HG02610 (cell line): ENCODE measurements around the gene MYLK.

ENCODE experiments used
- ATAC-seq: cut with Tn5 transposase; IDR thresholded peaks from one replicate; pipeline ENCODE4 v1.9.1; 2021; ENCODE audit warnings: mild to moderate bottlenecking, moderate library complexity; ENCODE audit not compliant: unreplicated experiment

Gene MYLK

GRCh38 chr3:123831420-123831819, 52.7 kb downstream of the MYLK start:
- ATAC-seq = no peak

- no peak for ATAC-seq
Observed at GRCh38 chr3:123821920-123822319, 62.2 kb downstream of the MYLK start.

GRCh38 chr3:123819949-123820348, 64.2 kb downstream of the MYLK start:
- no peak for ATAC-seq

- no peak for ATAC-seq
Observed at GRCh38 chr3:123818921-123819429, 65.2 kb downstream of the MYLK start.

DNA sequence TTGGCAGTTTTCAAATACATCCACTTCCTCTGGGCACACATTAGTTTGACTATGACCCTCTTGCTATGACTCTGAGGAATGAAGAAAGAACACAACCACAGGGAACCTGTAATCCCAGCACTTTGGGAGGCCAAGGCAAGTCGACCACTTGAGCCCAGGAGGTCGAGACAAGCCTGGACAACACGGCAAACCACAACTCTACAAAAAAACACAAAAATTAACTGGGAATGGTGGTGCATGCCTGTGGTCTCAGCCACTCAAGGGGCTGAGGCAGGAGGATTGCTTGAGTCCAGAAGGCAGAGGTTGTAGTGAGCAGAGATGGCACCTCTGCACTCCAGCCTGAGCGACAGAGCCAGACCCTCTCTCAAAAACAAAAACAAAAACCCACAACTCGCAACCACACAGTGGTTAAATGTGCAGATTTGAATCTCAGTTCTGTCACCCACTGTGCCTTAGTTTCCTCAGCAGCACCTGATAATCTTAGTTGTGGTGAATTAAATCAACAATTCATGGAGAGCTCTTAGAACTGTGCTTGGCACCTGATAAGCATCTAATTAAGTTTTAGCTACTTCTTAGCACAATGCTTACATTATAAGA, 65.7 kb downstream of the MYLK start:
- ATAC-seq = no peak

DNA sequence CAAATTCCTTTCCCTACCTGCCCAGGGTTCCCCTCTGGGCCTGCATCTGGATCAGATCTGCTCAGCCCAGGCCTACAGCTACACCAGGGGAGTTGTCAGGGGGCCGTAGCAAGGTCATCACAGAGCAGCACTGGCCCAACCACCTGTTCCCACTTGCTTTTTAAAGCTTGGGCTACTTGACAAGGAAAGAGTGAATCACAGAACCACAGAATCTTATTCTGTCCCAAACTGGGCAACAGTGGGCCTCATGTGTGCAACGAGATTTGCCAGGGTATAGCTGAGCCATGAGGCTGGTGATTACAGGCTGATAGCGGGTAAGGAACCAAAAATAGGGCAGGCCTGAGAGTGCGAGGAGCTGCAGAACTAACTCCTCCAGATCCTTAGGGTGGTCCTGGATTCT, 66.7 kb downstream of the MYLK start:
- ATAC-seq = no peak

DNA sequence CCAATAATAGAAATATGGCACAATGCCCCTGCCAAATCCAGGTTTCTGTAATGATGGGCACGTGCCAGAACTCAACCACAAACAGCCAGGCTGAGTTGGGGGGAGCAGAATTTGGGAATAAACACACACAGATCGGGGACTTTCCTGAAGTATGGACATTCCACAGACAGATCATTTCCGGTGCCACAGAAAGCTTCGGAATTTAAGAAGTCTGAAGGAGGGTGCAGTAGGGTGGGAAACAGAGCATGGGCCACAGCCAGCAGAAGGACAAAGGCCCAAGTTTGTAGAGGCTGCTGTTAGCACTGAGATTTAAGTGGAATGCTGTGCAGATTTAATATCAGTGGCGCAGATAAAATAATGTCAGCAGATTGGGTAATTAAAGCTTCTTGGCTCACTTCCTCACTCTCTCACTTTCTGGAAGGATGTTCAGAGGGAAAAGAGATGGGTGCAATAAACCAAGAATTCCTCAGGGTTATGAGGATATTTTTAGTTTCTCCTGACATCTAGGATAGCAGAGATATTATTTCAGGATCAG, 67.4 kb downstream of the MYLK start:
- ATAC-seq = no peak

DNA sequence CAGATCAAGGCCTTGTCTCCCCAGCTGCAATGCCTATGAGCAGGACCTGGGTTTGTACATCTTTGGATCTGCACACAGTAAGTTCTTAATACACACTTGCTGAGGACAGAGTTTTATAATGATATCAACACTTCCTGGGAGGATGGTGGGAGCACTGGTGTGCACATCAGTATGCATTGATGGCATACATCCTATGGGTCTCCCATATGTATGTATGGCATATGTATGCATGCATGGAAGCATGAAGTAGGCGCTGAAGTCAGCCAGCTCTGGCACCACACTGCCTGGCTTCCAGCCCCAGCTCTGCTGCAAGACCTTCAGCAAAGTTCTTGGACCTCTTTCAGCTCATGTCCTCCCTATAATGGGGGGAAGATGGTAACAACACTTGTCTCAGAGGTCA, 68.2 kb downstream of the MYLK start:
- no peak for ATAC-seq

GRCh38 chr3:123813876-123814275, 70.3 kb downstream of the MYLK start:
- no peak for ATAC-seq

DNA sequence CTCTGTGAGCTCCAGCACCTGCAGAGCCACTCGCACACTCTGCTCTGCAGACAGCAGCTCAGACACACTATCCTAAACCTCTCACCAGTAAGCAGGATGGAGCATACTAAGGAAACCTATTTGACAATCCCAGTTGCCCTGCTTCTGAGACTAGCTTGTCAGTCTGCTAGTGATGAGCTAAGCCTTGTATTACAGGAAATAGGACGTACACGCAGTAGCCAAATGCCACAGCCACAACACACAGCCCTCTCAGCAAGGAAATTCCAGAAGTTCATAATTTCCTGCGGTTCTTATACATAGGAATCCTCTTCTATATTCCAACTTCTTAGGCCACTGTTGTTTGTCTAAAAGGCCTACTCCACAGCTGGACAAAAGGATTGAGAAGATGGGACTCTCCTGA, 74.5 kb downstream of the MYLK start:
- ATAC-seq = no peak

GRCh38 chr3:123808812-123809211, 75.3 kb downstream of the MYLK start:
- no peak for ATAC-seq

- ATAC-seq = no peak
Observed at GRCh38 chr3:123807820-123808219, 76.3 kb downstream of the MYLK start.

GRCh38 chr3:123805504-123805903, 78.6 kb downstream of the MYLK start:
- no peak for ATAC-seq

GRCh38 chr3:123805101-123805500, 79.0 kb downstream of the MYLK start:
- no peak for ATAC-seq

DNA sequence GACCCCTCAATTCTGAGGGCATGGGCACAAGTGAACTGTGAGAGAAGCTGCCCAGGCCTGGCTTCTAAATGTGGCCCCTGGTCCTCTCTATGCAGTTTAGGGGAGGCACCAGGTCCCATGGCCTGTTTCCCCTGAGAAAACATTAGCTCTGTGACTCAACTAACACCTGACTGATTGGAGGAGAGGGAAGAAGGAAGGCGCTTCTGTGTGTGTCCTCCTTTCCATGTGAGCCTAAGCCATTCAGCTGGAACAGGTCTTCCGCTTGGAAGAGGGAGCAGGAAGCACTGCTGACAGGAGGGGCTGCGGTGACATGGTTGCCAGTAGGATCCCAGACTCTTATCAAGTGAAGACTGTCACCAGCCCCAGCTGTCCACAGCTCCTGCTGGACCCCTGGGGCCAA, 79.5 kb downstream of the MYLK start:
- ATAC-seq = no peak

DNA sequence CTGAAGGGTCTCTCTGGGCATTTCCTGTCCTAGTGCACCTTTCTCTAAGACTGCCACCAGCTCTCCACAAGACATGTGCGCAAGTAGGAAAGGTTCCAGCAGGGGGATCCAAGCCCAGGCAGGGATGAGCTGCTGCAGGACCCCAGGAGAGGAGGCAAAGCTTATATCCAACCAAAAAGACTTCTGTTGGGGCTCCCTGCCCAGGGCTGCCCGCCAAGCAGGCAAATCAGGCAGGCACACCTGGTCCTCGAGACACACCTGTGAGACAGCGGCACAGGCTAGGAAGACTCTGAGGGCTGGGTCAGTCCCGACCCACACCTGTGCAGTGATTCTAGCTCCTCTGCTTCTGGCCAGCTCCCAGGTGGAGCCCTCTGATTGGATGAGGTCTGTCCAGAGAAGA, 80.6 kb downstream of the MYLK start:
- ATAC-seq = no peak

DNA sequence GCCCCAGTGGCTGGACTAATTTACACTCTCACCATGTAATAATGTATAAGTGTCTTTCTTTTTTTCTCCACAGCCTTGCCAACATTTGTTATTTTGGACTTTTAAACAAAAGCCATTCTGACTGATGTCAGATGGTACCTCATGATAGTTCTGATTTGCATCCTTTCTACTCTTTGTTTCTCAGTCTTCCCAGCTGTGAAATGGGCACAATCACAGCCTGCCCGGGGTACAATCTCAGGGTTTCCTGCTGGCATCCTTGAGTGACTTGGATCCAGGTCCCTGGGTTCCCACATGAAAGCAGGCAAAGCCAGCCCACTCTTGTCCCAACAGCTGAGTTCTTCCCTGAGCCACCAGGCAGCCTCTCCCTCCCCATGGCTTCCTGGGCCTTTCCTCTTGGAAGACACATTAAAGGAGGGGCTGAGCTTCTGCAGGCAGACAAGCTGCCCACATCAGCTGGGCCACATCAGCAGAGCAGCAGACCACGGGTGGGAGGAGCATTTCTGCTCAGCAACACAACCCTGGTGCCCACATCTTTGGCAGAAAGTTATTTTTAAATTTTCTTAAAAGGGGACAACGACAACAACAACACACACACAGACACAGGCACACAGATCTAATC, 82.0 kb downstream of the MYLK start:
- no peak for ATAC-seq

DNA sequence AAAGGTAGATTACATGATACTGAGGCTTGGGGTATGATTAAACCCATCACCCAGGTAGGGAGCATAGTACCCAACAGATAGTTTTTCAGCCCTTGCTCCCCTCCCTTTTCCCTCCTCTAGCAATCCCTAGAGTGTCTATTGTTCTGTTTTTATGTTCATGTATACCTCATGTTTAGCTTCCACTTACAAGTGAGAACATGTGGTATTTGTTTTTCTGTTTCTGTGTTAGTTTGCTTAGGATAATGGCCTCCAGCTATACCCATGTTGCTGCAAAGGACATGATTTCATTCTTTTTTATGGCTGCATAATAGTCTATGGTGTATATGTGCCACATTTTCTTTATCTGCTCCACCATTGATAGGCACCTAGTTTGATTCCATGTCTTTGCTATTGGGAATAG, 82.7 kb downstream of the MYLK start:
- no peak for ATAC-seq

GRCh38 chr3:123800362-123800682, 83.8 kb downstream of the MYLK start:
- no peak for ATAC-seq

DNA sequence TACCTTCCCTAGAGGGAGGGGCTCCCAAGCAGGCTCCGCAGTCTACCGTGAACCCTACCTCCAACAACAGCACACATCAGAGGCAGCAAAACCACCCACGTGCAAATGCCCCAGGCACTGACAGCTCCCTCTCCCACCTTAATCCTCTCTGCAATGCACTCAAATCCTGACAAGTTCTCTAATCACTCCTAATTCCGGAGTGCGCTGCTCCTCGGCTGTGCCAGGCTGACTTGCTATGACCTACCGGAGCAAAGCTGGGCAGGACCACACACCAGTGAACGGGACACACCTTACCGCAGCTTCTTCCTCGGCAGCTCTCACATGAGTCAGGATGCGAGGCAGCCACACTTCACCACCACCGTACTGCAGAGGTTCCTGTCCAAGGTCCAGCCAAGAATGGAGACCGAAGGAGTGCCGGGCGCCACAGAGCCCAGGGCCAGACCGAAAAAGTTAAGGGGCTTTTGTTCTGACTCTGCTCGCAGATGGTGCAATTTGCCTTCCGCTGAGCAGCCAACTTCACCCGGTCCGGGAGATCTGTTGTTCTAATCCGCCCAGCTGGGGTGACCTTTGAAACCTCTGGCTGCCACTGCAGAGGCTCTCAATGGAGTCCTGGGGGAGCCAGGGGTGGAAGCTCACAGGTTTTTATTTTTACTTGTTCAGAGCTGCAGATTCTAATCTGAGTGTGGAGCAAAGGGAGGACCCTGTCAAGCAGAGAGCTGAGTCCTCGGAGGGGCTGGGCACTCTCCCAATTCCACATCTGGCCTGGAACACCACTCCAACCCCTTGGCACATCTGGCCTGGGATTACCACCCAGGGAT, 84.4 kb downstream of the MYLK start:
- ATAC-seq = no peak

- ATAC-seq = no peak
Observed at GRCh38 chr3:123798550-123798949, 85.6 kb downstream of the MYLK start.
